Heart left ventricle (tissue), 13 donors: Measurements from ENCODE around the gene TFIP11.

Experiments
- CTCF ChIP-seq, 12 donors: fragments of 200-600 bp; sonication (generic) in 4 of 12; IDR thresholded peaks; one replicate each; pipeline versions ENCODE4 v1.5.0 to v1.8.0; 2018 to 2022; ENCODE audit warnings: antibody characterized with exemption in 12 of 12, mild to moderate bottlenecking in 5 of 12
- POLR2A ChIP-seq, 2 donors: fragments of 450-650 bp; IDR thresholded peaks; one replicate each; pipeline ENCODE4 v1.6.1; 2017; ENCODE audit warnings: antibody characterized with exemption in 2 of 2, mild to moderate bottlenecking in 2 of 2, moderate library complexity in 2 of 2
- donor health status: ischemic (EF 13 %, LVEDD 7.1; RV severe dilation, severe dysfunction).
- donor health status: DM: no; HTN: yes; CAD: no.
- donor health status: DM: no; HTN: no; CAD: no.
- donor health status: ischemic (EF 25% LVEDD 6.9; RV normal size, moderate dysfunction).
- donor health status: ischemic (EF 25% LVEDD 5.7; RV mildly dilated, moderate dysfunction).
- donor health status: ischemic (EF 35%, LVEDD 5.7; RV mildly dilated, moderate dysfunction).
- donor health status: nonischemic (EF 11% LVEDD 7.7; RV severe dilation, severe dysfunction).
- donor health status: DM: yes; HTN: yes; CAD: no.
- donor health status: PGD.
- donor health status: ischemic (EF 29% LVEDD 5.4; RV normal size, mild dysfunction).
- donor health status: nonischemic (EF 23%, LVEDD 6.1; RV moderate dilation, normal function).

GRCh38 chr22:26499188-26499703, 13.0 kb downstream of the TFIP11 start:
- no peak for TF ChIP-seq CTCF (IDR thresholded peaks at IDR 0.05)
- TF ChIP-seq POLR2A (IDR thresholded peaks at IDR 0.05) = no peak
